Fibroblast of lung (primary cell): ENCODE data around the gene GTPBP6.
"Not testable (repeated sequence)": the region's sequence is repeated elsewhere in the genome, so short reads cannot be mapped to it uniquely, and the experiment has no call there.

Experiments used
- CTCF ChIP-seq, 2 donors: IDR thresholded peaks in 1 of 2; conservative IDR thresholded peaks in 1 of 2; 1 replicate in 1 of 2; 2 replicates in 1 of 2; pipeline ENCODE4 v1.5.1; 2011 to 2012; ENCODE audit warnings: low read length in 2 of 2, control low read depth in 1 of 2, inconsistent platforms in 1 of 2, low read depth in 1 of 2, mild to moderate bottlenecking in 1 of 2
- EZH2 ChIP-seq: IDR thresholded peaks from 2 replicates; pipeline ENCODE4 v1.5.1; 2012; ENCODE audit warnings: low read length, control low read depth, mild to moderate bottlenecking; ENCODE audit errors: missing control alignments

GRCh38 chrX:257054-257453 is 61.5 kb downstream of the GTPBP6 start:
- not testable (repeated sequence) for TF ChIP-seq EZH2; CTCF (conservative IDR thresholded peaks at IDR 0.05 in 1 of 2, IDR thresholded peaks at IDR 0.05 in 1 of 2; ENCODE audit: low read depth in 1 of 2, low read length in 2 of 2)
